Measurements from ENCODE around the gene AFF2. TPM values are rescaled to one million over a fixed set of nuclear protein-coding genes. Genes with fewer than 3 reads are reported as not detected.

AFF2 gene
- 8.2 TPM for polyA plus RNA-seq (2013, experiment 1 of 2)
- 8.0 TPM for polyA plus RNA-seq (2013, experiment 2 of 2)

DNA sequence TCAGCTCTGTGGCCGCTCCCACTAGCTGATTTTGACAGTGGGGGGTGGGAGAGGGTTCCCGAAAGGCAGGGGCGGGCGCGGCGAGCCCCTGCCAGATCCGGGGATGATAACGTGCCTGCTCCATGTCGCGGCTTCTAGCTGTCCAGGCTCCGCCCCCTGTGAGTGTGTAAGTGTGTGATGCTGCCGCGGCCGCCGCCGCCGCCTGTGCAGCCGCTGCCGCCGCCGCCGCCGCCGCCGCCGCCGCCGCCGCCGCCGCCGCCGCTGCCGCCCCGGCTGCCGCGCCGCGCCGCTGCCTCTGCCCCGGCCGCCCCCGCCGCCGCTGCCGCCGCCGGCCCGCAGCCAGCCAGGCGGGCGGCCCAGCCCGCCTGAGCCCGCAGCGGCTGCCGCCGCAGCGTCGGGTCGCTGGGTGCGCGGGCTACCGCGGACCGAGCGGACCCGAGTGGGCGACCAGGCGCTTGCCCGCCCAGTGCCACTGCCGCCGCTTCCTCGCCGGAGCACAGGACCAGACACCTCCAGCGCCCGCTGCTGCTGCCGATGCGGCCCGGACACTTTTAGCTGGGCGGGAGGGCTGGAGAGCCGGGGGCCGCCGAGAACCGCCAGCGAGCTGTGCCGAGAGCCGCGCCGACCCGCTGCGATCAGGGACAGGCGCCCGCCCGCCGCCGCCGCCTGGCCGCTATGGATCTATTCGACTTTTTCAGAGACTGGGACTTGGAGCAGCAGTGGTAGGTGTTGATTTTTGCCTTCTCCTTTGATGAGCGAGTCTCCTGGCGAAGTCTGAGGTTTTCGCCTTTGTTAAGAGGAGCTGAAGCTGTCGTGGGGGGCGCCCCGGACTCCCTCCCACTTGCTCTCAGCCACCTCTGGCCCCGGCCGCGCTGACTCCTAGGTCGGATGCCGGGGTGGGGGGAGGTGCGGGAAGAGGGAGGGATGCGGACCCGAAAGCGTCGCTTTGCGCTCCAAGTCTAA, at the start of gene AFF2:
AFF2 (plus strand) TSS at position 195 of the 963 bp plus-strand sequence; CDS start at position 676, 481 bp downstream.
- peak; percentile 37 for DNase-seq (ENCODE audit: low spot score)
- no peak within 1 kb of the TSS for H3K23ac ChIP-seq (ENCODE audit: low read depth, low read length, poor library complexity)
- peak within 1 kb of the TSS; percentile 58 for H2BK12ac ChIP-seq (ENCODE audit: low read length)
- no peak within 1 kb of the TSS for H2BK120ac ChIP-seq (ENCODE audit: low read depth, low read length)
- WGBS, 2 donors (ENCODE audit: extremely low coverage in 2 of 2, insufficient read length in 2 of 2, insufficient replicate concordance in 1 of 2) = no CpG with 5 or more reads among the region's 115 CpGs
- no peak within 1 kb of the TSS for H2AK5ac ChIP-seq (ENCODE audit: low read depth, low read length)
- H2BK5ac ChIP-seq (ENCODE audit: low read length) = no peak within 1 kb of the TSS
- peak within 1 kb of the TSS; percentile 87 for H2AFZ ChIP-seq (ENCODE audit: low read length)
- peak within 1 kb of the TSS; percentile 57 for H3K4me2 ChIP-seq (ENCODE audit: insufficient read depth, low read length, poor library complexity, severe bottlenecking)
- peaks cover 0 to 54% (median 0%) of the 10 kb centered on the region in 3 experiments for H3K27me3 ChIP-seq (ENCODE audit: control insufficient read depth in 3 of 3, insufficient read depth in 3 of 3, low read depth in 1 of 3, low read length in 3 of 3)
- H3K4me1 ChIP-seq (ENCODE audit: control insufficient read depth in 2 of 2, insufficient read depth in 1 of 2, low read depth in 1 of 2, low read length in 2 of 2) = peaks cover 0 to 2% of the 10 kb centered on the region in 2 donors
- H3K9me3 ChIP-seq (replicated peaks in 1 of 2; ENCODE audit: control insufficient read depth in 2 of 2, insufficient read depth in 1 of 2, low read depth in 1 of 2, low read length in 2 of 2) = no peaks in the 10 kb centered on the region
- H3K36me3 ChIP-seq (replicated peaks in 1 of 2; ENCODE audit: control insufficient read depth in 2 of 2, insufficient read depth in 2 of 2, low read length in 2 of 2) = no peaks in the 10 kb centered on the region
- H3K14ac ChIP-seq (ENCODE audit: low read length) = no peak within 1 kb of the TSS
- no peak within 1 kb of the TSS for H4K8ac ChIP-seq (ENCODE audit: low read depth, low read length)
- H3K27ac ChIP-seq (replicated peaks; ENCODE audit: low read length) = no peak within 1 kb of the TSS
- H2BK15ac ChIP-seq (ENCODE audit: low read length) = peak within 1 kb of the TSS; percentile 37
- no peaks in the 10 kb centered on the region for H3K79me1 ChIP-seq (ENCODE audit: low read depth, low read length)
- peak within 1 kb of the TSS; percentile 48 for H3K18ac ChIP-seq (ENCODE audit: low read length)
- H3K4ac ChIP-seq (ENCODE audit: low read length) = no peak within 1 kb of the TSS
- no peak within 1 kb of the TSS for H4K91ac ChIP-seq (ENCODE audit: low read depth, low read length, poor library complexity)
- peak within 1 kb of the TSS; percentile 81 for H3K9ac ChIP-seq (ENCODE audit: low read depth, low read length, poor library complexity)
- H3K4me3 ChIP-seq (ENCODE audit: low read length in 2 of 2) = peak within 1 kb of the TSS; percentile 35 to 83

DNA sequence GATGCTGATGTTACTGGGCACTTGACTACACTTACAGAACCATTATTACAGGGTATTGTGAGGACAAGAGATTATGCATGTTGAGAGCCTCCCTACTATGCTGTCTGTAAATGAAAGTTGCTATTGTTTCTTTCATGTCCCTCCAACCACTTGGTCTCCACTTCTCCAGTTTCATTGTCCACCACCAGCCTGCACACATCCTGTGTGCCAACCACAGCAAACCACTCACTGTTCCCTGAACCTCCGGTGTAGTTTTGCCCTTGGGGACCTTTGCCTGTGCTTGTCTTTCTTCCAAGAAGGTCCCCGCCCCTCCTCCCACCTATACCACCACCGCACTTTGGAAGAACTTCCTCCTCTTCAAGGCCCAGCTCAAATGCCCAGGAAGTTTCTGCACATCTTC, 43.1 kb upstream of the AFF2 start:
- H3K36me3 ChIP-seq (replicated peaks in 1 of 2; ENCODE audit: control insufficient read depth in 2 of 2, insufficient read depth in 2 of 2, low read length in 2 of 2) = no peaks in the 10 kb centered on the region
- no peaks in the 10 kb centered on the region for H3K4me1 ChIP-seq (ENCODE audit: control insufficient read depth in 2 of 2, insufficient read depth in 1 of 2, low read depth in 1 of 2, low read length in 2 of 2)
- no peak overlapping the region for H2BK15ac ChIP-seq (ENCODE audit: low read length)
- no peak overlapping the region for H4K8ac ChIP-seq (ENCODE audit: low read depth, low read length)
- no peak for DNase-seq (ENCODE audit: low spot score)
- no peak overlapping the region for H3K9ac ChIP-seq (ENCODE audit: low read depth, low read length, poor library complexity)
- H4K91ac ChIP-seq (ENCODE audit: low read depth, low read length, poor library complexity) = no peak overlapping the region
- no peak overlapping the region for H3K4ac ChIP-seq (ENCODE audit: low read length)
- H3K14ac ChIP-seq (ENCODE audit: low read length) = no peak overlapping the region
- peaks cover 0 to 2% (median 0%) of the 10 kb centered on the region in 3 experiments for H3K27me3 ChIP-seq (ENCODE audit: control insufficient read depth in 3 of 3, insufficient read depth in 3 of 3, low read depth in 1 of 3, low read length in 3 of 3)
- H3K27ac ChIP-seq (replicated peaks; ENCODE audit: low read length) = no peak overlapping the region
- H2BK12ac ChIP-seq (ENCODE audit: low read length) = no peak overlapping the region
- H2AFZ ChIP-seq (ENCODE audit: low read length) = no peak overlapping the region
- no peak overlapping the region for H3K18ac ChIP-seq (ENCODE audit: low read length)
- H3K9me3 ChIP-seq (replicated peaks in 1 of 2; ENCODE audit: control insufficient read depth in 2 of 2, insufficient read depth in 1 of 2, low read depth in 1 of 2, low read length in 2 of 2) = no peaks in the 10 kb centered on the region
- H3K23ac ChIP-seq (ENCODE audit: low read depth, low read length, poor library complexity) = no peak overlapping the region
- no peak overlapping the region for H2BK120ac ChIP-seq (ENCODE audit: low read depth, low read length)
- no peak overlapping the region for H2BK5ac ChIP-seq (ENCODE audit: low read length)
- H3K79me1 ChIP-seq (ENCODE audit: low read depth, low read length) = no peaks in the 10 kb centered on the region
- no peak overlapping the region for H2AK5ac ChIP-seq (ENCODE audit: low read depth, low read length)
- no CpG with 5 or more reads among the region's 3 CpGs for WGBS, 2 donors (ENCODE audit: extremely low coverage in 2 of 2, insufficient read length in 2 of 2, insufficient replicate concordance in 1 of 2)
- H3K4me3 ChIP-seq (ENCODE audit: low read length in 2 of 2) = no peak overlapping the region
- no peak overlapping the region for H3K4me2 ChIP-seq (ENCODE audit: insufficient read depth, low read length, poor library complexity, severe bottlenecking)

DNA sequence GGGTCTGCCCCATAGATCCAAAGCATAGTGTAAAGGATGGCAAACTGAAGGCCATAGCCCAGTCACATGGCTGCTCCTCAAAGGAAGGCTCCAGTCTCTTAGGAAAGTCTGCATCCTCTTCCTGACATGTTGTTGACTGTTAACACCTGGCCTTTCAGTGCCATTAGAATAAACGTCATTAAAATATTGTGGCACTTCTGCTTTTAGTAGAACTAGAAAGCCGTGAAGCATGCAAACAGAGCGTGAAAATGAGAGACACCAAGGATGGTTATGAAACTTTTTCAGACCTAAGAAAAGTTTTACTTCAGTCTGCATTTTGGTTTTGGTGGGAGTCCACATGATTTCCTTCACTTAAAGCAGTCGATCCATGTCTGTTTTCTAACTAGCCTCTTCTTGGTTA, 41.1 kb upstream of the AFF2 start:
- Histone ChIP-seq H3K9ac (ENCODE audit: low read depth, low read length, poor library complexity) (no peak overlapping the region), H4K8ac (ENCODE audit: low read depth, low read length) (no peak overlapping the region), H2BK5ac (ENCODE audit: low read length) (no peak overlapping the region), H3K4me2 (ENCODE audit: insufficient read depth, low read length, poor library complexity, severe bottlenecking) (no peak overlapping the region), H3K79me1 (ENCODE audit: low read depth, low read length) (no peaks in the 10 kb centered on the region), H3K27ac (replicated peaks; ENCODE audit: low read length) (no peak overlapping the region), H3K36me3 (replicated peaks in 1 of 2; ENCODE audit: control insufficient read depth in 2 of 2, insufficient read depth in 2 of 2, low read length in 2 of 2) (no peaks in the 10 kb centered on the region), H2BK120ac (ENCODE audit: low read depth, low read length) (no peak overlapping the region), H2AFZ (ENCODE audit: low read length) (no peak overlapping the region), H3K27me3 (ENCODE audit: control insufficient read depth in 3 of 3, insufficient read depth in 3 of 3, low read depth in 1 of 3, low read length in 3 of 3) (peaks cover 0 to 2% (median 0%) of the 10 kb centered on the region in 3 experiments), H2BK15ac (ENCODE audit: low read length) (no peak overlapping the region), H3K23ac (ENCODE audit: low read depth, low read length, poor library complexity) (no peak overlapping the region), H3K14ac (ENCODE audit: low read length) (no peak overlapping the region), H2BK12ac (ENCODE audit: low read length) (no peak overlapping the region), H3K4me1 (ENCODE audit: control insufficient read depth in 2 of 2, insufficient read depth in 1 of 2, low read depth in 1 of 2, low read length in 2 of 2) (no peaks in the 10 kb centered on the region), H3K4me3 (ENCODE audit: low read length in 2 of 2) (no peak overlapping the region), H4K91ac (ENCODE audit: low read depth, low read length, poor library complexity) (no peak overlapping the region), H2AK5ac (ENCODE audit: low read depth, low read length) (no peak overlapping the region), H3K4ac (ENCODE audit: low read length) (no peak overlapping the region), H3K9me3 (replicated peaks in 1 of 2; ENCODE audit: control insufficient read depth in 2 of 2, insufficient read depth in 1 of 2, low read depth in 1 of 2, low read length in 2 of 2) (no peaks in the 10 kb centered on the region), H3K18ac (ENCODE audit: low read length) (no peak overlapping the region)
- no CpG with 5 or more reads among the region's 4 CpGs for whole genome bisulfite sequencing, 2 donors (ENCODE audit: extremely low coverage in 2 of 2, insufficient read length in 2 of 2, insufficient replicate concordance in 1 of 2)
- DNase-seq (ENCODE audit: low spot score) = no peak

DNA sequence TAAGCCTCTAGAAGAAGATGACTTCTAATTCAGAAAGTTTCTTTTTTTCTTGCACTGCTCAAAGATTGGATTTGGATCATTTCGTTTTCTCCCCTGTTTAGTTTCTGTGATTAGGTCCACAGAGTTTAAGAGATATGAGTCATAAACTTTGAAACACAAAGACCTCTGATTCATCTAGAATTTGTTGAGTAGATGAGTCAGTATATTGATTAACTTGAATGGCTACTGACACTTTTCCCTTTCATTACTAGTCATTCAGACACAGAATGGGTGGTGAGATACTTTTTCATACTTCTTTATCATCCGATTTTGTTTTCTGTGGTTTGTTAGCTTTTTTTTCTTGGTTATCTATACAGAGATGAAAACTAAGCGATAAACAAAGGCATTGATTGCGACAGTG, 34.1 kb upstream of the AFF2 start:
- no CpG with 5 or more reads among the region's 4 CpGs for WGBS, 2 donors (ENCODE audit: extremely low coverage in 2 of 2, insufficient read length in 2 of 2, insufficient replicate concordance in 1 of 2)
- Histone ChIP-seq H2BK15ac (ENCODE audit: low read length) (no peak overlapping the region), H3K27me3 (ENCODE audit: control insufficient read depth in 3 of 3, insufficient read depth in 3 of 3, low read depth in 1 of 3, low read length in 3 of 3) (no peaks in the 10 kb centered on the region), H3K9me3 (replicated peaks in 1 of 2; ENCODE audit: control insufficient read depth in 2 of 2, insufficient read depth in 1 of 2, low read depth in 1 of 2, low read length in 2 of 2) (no peaks in the 10 kb centered on the region), H2BK12ac (ENCODE audit: low read length) (no peak overlapping the region), H3K4me2 (ENCODE audit: insufficient read depth, low read length, poor library complexity, severe bottlenecking) (no peak overlapping the region), H2AFZ (ENCODE audit: low read length) (no peak overlapping the region), H3K4me1 (ENCODE audit: control insufficient read depth in 2 of 2, insufficient read depth in 1 of 2, low read depth in 1 of 2, low read length in 2 of 2) (no peaks in the 10 kb centered on the region), H3K18ac (ENCODE audit: low read length) (no peak overlapping the region), H3K14ac (ENCODE audit: low read length) (no peak overlapping the region), H3K27ac (replicated peaks; ENCODE audit: low read length) (no peak overlapping the region), H2BK5ac (ENCODE audit: low read length) (no peak overlapping the region), H3K79me1 (ENCODE audit: low read depth, low read length) (no peaks in the 10 kb centered on the region), H2AK5ac (ENCODE audit: low read depth, low read length) (no peak overlapping the region), H3K4me3 (ENCODE audit: low read length in 2 of 2) (no peak overlapping the region), H2BK120ac (ENCODE audit: low read depth, low read length) (no peak overlapping the region), H4K91ac (ENCODE audit: low read depth, low read length, poor library complexity) (no peak overlapping the region), H3K4ac (ENCODE audit: low read length) (no peak overlapping the region), H4K8ac (ENCODE audit: low read depth, low read length) (no peak overlapping the region), H3K23ac (ENCODE audit: low read depth, low read length, poor library complexity) (no peak overlapping the region), H3K36me3 (replicated peaks in 1 of 2; ENCODE audit: control insufficient read depth in 2 of 2, insufficient read depth in 2 of 2, low read length in 2 of 2) (no peaks in the 10 kb centered on the region), H3K9ac (ENCODE audit: low read depth, low read length, poor library complexity) (no peak overlapping the region)
- no peak for DNase-seq (ENCODE audit: low spot score)

Measured in neuronal stem cell (in vitro differentiated cells).